CD4-positive, alpha-beta T cell treated with Interleukin-17A for 1 hour (primary cell): ENCODE results near the gene C19orf38.

Experiments
- DNase-seq: peaks from one replicate; pipeline ENCODE4 v3.0.0-alpha.2; 2020

The C19orf38 gene

GRCh38 chr19:10848230-10848856 is at the start of gene C19orf38:
Gene C19orf38 (plus strand): TSS chr19:10848415. CDS start chr19:10848509, 94 bp downstream.
- no peak for DNase-seq

- DNase-seq, result no peak
Observed at GRCh38 chr19:10800488-10800887, 47.7 kb upstream of the C19orf38 start.

GRCh38 chr19:10802479-10802878 is 45.7 kb upstream of the C19orf38 start:
- no peak for DNase-seq

GRCh38 chr19:10803252-10803651 is 45.0 kb upstream of the C19orf38 start:
- no peak for DNase-seq

GRCh38 chr19:10805065-10805757 is 43.0 kb upstream of the C19orf38 start:
- no peak for DNase-seq

GRCh38 chr19:10805758-10806247 is 42.4 kb upstream of the C19orf38 start:
- DNase-seq, result no peak

GRCh38 chr19:10808937-10809649 is 39.1 kb upstream of the C19orf38 start:
- DNase-seq, result peak; percentile 52

- no peak for DNase-seq
Observed at GRCh38 chr19:10809651-10810285, 38.4 kb upstream of the C19orf38 start.

- DNase-seq, result no peak
Observed at GRCh38 chr19:10811391-10812111, 36.7 kb upstream of the C19orf38 start.

GRCh38 chr19:10812196-10812595 is 36.0 kb upstream of the C19orf38 start:
- DNase-seq, result no peak

- DNase-seq, result peak; percentile 31
Observed at GRCh38 chr19:10812902-10813404, 35.3 kb upstream of the C19orf38 start.

GRCh38 chr19:10815007-10815536 is 33.1 kb upstream of the C19orf38 start:
- DNase-seq, result peak; percentile 33

GRCh38 chr19:10815969-10816644 is 32.1 kb upstream of the C19orf38 start:
- no peak for DNase-seq

GRCh38 chr19:10816691-10817090 is 31.5 kb upstream of the C19orf38 start:
- DNase-seq, result no peak

- DNase-seq, result no peak
Observed at GRCh38 chr19:10817291-10818038, 30.8 kb upstream of the C19orf38 start.

GRCh38 chr19:10818301-10819123 is 29.7 kb upstream of the C19orf38 start:
- no peak for DNase-seq

- no peak for DNase-seq
Observed at GRCh38 chr19:10819124-10820060, 28.8 kb upstream of the C19orf38 start.

GRCh38 chr19:10820173-10820572 is 28.0 kb upstream of the C19orf38 start:
- peak; percentile 24 for DNase-seq

- no peak for DNase-seq
Observed at GRCh38 chr19:10823690-10824089, 24.5 kb upstream of the C19orf38 start.
